Lower leg skin (tissue), 3 donors: Measurements from ENCODE around the gene C9orf43.

ENCODE experiments used
- POLR2A ChIP-seq, 2 donors: fragments of 450-650 bp; IDR thresholded peaks; one replicate each; pipeline ENCODE4 v1.6.1; 2016 to 2017; ENCODE audit warnings: antibody characterized with exemption in 2 of 2, mild to moderate bottlenecking in 1 of 2, moderate library complexity in 1 of 2
- TF ChIP-seq, protein P1 (sequence below), 3 donors: fragments of 450-650 bp; IDR thresholded peaks; one replicate each; pipeline ENCODE4 v1.5.1; 2016; ENCODE audit warnings: antibody characterized with exemption in 3 of 3, mild to moderate bottlenecking in 3 of 3, moderate library complexity in 2 of 3

- TF ChIP-seq, protein P1, sequence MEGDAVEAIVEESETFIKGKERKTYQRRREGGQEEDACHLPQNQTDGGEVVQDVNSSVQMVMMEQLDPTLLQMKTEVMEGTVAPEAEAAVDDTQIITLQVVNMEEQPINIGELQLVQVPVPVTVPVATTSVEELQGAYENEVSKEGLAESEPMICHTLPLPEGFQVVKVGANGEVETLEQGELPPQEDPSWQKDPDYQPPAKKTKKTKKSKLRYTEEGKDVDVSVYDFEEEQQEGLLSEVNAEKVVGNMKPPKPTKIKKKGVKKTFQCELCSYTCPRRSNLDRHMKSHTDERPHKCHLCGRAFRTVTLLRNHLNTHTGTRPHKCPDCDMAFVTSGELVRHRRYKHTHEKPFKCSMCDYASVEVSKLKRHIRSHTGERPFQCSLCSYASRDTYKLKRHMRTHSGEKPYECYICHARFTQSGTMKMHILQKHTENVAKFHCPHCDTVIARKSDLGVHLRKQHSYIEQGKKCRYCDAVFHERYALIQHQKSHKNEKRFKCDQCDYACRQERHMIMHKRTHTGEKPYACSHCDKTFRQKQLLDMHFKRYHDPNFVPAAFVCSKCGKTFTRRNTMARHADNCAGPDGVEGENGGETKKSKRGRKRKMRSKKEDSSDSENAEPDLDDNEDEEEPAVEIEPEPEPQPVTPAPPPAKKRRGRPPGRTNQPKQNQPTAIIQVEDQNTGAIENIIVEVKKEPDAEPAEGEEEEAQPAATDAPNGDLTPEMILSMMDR (IDR thresholded peaks at IDR 0.05) = no peak
- no peak for TF ChIP-seq POLR2A (IDR thresholded peaks at IDR 0.05)
These were observed 58.3 kb downstream of the C9orf43 start for GRCh38 chr9:113468716-113469448.
